Activated CD4-positive, alpha-beta T cell treated with anti-CD3 and anti-CD28 coated beads, Interleukin-2, amount 50 U/mL, for 48 hours (primary cell): ENCODE measurements around the gene ZBTB20.

Experiments used
- DNase-seq, 2 experiments: peaks; one replicate each; pipeline ENCODE4 v3.0.0-alpha.2; 2020

Gene ZBTB20

DNA sequence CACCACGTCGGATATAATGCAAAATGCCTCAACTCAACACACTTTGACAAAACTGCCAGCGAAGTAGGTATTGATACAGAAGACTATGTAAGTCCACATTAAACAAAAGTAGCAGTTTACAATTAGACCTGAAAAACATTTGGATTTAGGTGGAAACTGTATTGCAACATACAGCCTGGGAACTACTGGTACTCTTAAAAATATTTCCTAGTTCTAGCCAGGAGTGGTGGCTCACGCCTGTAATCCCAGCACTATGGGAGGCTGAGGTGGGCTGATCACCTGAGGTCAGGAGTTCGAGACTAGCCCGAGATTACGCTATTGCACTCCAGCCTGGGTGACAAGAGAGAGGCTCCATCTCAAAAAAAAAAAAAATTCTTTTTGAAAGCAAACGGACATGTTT is 246.2 kb downstream of the ZBTB20 start:
- no peak for DNase-seq

GRCh38 chr3:114899186-114899931 is 247.7 kb downstream of the ZBTB20 start:
- no peak for DNase-seq

- DNase-seq: no peak
Measured at GRCh38 chr3:114896978-114897377, 250.1 kb downstream of the ZBTB20 start.

DNA sequence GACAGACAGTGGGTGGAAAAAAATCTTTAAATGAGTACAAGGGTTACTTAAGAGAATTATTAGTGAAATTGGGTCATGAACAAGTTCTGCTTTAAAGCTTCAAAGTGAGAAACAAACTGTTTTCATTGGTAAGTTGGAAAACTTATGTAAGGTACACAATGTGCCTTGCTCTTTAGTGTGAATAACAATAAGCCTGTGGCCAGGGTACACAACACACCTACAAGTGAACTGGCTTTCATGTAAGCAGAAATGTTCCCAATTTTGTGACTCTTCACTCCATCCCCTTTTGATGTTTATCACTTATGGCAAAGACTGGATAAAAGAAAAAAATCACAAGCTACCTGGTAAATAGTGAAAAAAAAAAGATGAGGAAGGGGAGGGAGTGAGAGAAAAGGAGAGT is 253.7 kb downstream of the ZBTB20 start:
- no peak for DNase-seq

- no peak for DNase-seq
Measured at GRCh38 chr3:114892880-114893279, 254.2 kb downstream of the ZBTB20 start.

DNA sequence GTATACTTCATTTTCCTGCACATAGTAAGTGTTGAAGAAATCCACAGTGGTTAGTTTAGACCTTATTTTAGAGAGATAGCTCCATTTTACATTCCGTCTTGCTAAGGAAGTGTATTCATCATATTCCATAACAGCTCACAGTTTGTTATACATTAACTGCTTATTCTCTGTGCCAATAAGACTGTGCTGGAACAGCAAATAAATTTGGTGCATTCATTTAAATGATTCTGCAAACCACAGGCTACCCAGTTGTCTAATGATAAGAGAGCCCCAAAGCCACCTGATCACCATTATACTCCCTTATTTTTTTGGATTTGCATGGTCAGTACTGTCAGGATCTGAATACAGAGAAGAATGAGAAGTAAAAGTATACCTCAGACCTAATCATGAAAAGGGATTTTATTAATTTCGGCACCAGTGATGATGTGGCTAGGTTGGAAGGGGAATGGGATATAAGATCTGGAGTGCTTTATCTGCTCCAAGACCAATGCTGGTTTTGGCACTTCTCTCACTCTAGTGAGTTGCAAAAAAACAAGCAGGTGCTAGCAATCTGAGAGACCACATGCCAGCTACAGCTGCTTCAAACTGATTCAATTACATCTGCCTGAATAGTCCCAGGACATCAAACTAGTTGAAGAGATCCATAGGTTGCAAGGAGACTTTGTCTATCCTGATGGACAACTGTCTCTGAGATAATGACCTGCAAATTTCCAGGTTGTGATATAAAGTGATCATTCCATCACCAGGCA is 254.8 kb downstream of the ZBTB20 start:
- DNase-seq: no peak

GRCh38 chr3:114887806-114888205 is 259.3 kb downstream of the ZBTB20 start:
- no peak for DNase-seq

GRCh38 chr3:114886905-114887304 is 260.2 kb downstream of the ZBTB20 start:
- no peak for DNase-seq

DNA sequence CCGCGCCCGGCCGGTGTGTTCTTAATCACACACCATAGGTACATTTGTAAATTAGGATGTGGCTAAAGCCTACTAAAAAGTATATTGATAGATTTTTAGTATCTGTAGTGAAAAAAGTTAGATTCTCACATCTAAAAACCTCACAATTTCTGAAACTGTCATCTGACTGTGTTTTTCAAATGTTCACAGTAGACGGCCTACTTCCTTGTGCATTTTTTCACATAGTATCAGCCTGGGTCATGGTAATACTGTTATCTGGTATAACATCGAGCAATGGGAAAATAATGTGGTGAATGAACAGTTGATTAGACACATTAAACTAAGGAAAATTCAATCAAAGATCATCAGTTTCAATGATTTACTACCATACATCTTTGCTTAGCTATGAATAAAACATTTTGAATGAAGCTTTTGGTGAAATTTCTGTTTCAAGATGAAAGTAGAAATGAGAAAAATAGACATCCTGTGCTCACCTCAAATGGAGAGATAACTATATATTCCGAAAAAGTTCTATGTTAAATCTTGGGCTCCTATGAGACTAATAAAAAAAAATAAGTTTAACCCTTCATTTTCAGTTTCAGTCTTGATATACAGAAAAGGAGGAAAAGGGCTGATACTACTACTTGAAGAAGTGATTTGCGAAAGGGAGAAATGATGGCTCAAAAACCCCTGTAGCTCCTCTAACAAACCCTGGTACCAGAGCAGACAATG is 262.7 kb downstream of the ZBTB20 start:
- DNase-seq: no peak

DNA sequence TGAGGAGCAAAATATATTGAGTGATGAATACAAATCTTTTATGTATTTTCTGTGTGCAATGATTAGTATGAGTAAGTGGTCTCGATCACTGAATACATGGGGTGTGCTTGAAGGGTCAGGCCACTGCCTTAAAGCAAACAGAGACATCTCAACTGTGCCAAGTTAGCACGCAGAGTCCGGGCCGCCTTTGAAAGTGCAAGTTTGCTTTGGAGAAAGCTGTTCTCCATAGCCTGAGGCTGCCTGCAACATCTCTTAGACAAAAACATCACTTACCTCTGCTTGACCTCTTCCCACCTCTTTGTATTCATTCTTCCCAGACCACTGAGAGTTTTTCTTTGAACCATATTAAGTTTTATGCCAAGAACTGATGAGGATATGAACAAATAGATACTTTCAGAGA is 267.0 kb downstream of the ZBTB20 start:
- DNase-seq: no peak

- DNase-seq: no peak
Measured at GRCh38 chr3:114879059-114880031, 267.7 kb downstream of the ZBTB20 start.

DNA sequence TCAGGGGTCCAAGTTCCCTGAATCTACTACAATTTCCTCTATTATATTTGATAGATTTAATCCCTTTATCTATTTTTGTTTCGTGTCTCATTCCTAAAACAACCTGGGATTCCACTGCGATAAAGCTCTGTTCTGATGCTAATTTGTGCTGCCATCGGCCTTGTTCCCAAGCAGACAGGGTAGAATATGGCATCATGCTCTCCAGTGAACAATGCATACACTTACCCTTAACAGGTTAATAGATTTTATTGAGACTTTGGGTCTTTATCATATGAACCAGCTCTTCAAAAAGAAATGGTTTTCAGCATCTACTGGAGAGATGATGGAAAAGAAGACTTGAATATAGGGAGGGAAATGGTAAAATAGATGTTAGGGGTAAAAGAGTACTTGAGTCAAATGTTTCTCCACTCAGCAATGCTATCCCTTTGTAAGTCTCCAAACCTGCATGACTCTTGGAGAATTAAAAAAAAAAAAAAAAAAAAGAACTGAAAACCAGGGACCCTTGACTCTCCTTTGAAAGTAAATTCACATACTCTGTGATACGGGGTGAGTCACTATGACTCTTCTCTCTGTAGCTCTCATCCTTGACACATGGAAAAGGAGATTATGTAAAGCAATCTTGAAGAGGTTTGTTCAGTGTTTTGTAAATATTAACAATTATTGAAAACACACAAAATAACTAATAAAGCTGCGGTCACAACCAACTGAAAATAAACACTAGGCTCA is 268.8 kb downstream of the ZBTB20 start:
- no peak for DNase-seq

DNA sequence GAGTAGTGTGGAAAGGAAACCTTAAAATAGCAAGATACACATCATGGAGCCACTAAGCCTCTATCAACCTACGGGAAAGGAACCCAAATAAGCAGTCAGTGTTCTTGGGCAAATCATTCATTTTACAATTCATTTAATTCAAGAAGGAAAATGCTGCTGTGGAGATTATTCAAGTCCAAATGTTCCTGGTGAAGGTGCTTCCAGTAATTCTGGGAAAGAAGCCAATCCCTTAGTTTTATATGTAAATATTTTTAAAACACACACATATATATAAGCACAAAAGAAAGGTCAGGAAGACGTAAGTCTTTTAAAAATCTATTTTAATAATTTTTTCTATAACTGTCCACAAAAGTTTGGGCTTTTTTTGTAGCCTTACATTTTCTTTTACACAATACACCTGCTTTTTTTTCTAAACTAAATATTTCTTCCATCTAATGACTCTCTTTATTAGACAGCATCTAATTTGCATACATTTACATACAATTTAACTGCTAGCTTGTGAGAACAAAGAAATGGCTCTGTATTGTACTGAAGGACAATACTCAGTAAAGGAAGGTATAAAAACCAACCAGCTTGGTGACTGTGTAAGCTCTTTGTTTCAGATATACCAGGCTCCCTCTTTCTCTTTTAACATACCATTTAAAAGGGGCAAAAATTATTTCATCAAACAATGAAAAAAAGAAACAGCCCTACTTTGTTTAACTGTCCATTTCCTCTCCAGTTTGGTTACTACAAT is 269.5 kb downstream of the ZBTB20 start:
- DNase-seq: no peak

GRCh38 chr3:114874522-114874971 is 272.5 kb downstream of the ZBTB20 start:
- no peak for DNase-seq

DNA sequence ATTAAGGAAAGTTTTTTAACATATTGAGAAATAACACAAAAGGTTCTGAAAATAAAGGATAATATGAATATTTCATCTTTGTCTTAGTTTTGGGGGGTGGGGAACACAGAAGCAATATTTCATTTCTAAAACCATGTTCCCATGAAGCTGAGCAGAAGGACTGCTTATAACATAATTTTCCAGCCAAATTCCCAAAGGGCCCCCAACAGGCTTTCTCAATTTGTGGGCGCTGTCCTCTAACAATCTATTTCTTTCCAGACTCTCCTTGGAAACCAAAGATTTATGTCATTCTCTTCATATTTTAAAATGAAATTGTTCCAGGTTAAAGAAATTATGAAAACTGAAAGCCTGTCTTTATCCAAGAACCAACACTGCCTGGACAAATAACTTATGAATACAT is 273.5 kb downstream of the ZBTB20 start:
- no peak for DNase-seq

GRCh38 chr3:114872588-114872987 is 274.5 kb downstream of the ZBTB20 start:
- DNase-seq: no peak

GRCh38 chr3:114872050-114872449 is 275.0 kb downstream of the ZBTB20 start:
- no peak for DNase-seq

- no peak for DNase-seq
Measured at GRCh38 chr3:114867835-114868503, 279.1 kb downstream of the ZBTB20 start.

DNA sequence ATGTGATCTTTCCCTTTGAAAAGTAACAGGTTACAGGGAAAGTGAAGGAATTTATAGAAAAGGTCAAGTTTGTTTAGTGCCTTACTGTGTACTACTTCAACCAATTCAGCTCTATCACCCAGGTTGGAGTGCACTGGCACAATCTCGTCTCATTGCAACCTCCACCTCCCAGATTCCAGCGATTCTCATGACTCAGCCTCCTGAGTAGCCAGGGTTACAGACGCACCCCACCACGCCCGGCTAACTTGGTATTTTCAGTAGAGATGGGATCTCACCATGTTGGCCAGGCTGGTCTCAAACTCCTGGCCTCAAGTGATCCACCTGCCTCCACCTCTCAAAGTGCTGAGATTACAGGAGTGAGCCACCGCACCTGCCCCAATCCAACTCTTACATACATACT is 279.7 kb downstream of the ZBTB20 start:
- DNase-seq: no peak

GRCh38 chr3:114866430-114866829 is 280.7 kb downstream of the ZBTB20 start:
- no peak for DNase-seq

- DNase-seq: no peak
Measured at GRCh38 chr3:114864970-114865369, 282.1 kb downstream of the ZBTB20 start.
